Measurements from ENCODE around the gene ZBTB38. TPM values are rescaled to one million over a fixed set of nuclear protein-coding genes. Genes with fewer than 3 reads are reported as not detected.

Gene ZBTB38
- total RNA-seq, 1 donor from 2014 or later = 89.6 TPM

- Histone ChIP-seq H3K36me3 (no peaks in the 10 kb centered on the region), H3K4me3 (no peak overlapping the region), H3K4me1 (peaks cover 32% of the 10 kb centered on the region), H3K9me3 (no peaks in the 10 kb centered on the region), H3K27me3 (ENCODE audit: low read depth) (no peaks in the 10 kb centered on the region), H3K27ac (no peak overlapping the region)
- no peak for ATAC-seq
- TF ChIP-seq, protein P1, sequence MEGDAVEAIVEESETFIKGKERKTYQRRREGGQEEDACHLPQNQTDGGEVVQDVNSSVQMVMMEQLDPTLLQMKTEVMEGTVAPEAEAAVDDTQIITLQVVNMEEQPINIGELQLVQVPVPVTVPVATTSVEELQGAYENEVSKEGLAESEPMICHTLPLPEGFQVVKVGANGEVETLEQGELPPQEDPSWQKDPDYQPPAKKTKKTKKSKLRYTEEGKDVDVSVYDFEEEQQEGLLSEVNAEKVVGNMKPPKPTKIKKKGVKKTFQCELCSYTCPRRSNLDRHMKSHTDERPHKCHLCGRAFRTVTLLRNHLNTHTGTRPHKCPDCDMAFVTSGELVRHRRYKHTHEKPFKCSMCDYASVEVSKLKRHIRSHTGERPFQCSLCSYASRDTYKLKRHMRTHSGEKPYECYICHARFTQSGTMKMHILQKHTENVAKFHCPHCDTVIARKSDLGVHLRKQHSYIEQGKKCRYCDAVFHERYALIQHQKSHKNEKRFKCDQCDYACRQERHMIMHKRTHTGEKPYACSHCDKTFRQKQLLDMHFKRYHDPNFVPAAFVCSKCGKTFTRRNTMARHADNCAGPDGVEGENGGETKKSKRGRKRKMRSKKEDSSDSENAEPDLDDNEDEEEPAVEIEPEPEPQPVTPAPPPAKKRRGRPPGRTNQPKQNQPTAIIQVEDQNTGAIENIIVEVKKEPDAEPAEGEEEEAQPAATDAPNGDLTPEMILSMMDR (IDR thresholded peaks at IDR 0.05) = no peak
- DNase-seq = no peak
- intact Hi-C loops (cut with DNase I) = loop anchor here (10.0 kb wide), 1 partner anchor 62 kb away; no protein-coding TSS in a partner anchor
Observed at GRCh38 chr3:141362736-141363135, 5.6 kb upstream of the ZBTB38 start.

DNA sequence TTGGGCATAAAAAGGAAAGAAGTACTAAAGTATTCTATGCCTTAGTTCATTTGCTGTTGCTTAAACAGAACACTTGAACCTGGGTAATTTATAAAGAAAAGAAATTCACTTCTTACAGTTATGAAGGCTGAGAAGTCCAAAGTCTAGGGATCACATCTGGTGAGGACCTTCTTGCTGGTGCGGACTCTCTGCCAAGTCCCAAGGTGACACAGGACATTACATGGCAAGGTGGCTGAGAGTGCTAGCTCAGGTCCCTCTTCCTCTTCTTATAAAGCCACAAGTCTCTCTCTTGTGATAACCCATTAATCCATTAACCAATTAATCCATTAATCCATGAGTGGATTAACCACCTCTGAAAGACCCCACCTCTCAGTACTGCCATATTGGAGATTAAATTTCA is 3.1 kb upstream of the ZBTB38 start:
- no peak overlapping the region for H3K4me3 ChIP-seq
- peak overlapping the region; percentile 93 for H3K27ac ChIP-seq
- DNase-seq (no peak), ATAC-seq (no peak)
- no peaks in the 10 kb centered on the region for H3K36me3 ChIP-seq
- TF ChIP-seq, protein P1 (IDR thresholded peaks at IDR 0.05) = no peak
- H3K9me3 ChIP-seq = no peaks in the 10 kb centered on the region
- no peaks in the 10 kb centered on the region for H3K27me3 ChIP-seq (ENCODE audit: low read depth)
- intact Hi-C loops (cut with DNase I) = loop anchor here (10.0 kb wide), 1 partner anchor 60 kb away; no protein-coding TSS in a partner anchor
- H3K4me1 ChIP-seq = peaks cover 44% of the 10 kb centered on the region

- peak overlapping the region; percentile 93 for H3K27ac ChIP-seq
- H3K9me3 ChIP-seq = no peaks in the 10 kb centered on the region
- H3K27me3 ChIP-seq (ENCODE audit: low read depth) = no peaks in the 10 kb centered on the region
- ATAC-seq = peak; percentile 39 to 46
- H3K4me1 ChIP-seq = peaks cover 49% of the 10 kb centered on the region
- intact Hi-C loops (cut with DNase I) = loop anchor here (10.0 kb wide), 1 partner anchor 58 kb away; no protein-coding TSS in a partner anchor
- no peak overlapping the region for H3K4me3 ChIP-seq
- DNase-seq = peak; percentile 64
- TF ChIP-seq, protein P1 (IDR thresholded peaks at IDR 0.05) = peak; percentile 6
- H3K36me3 ChIP-seq = no peaks in the 10 kb centered on the region
Observed at GRCh38 chr3:141366285-141367037, 1.8 kb upstream of the ZBTB38 start.

DNA sequence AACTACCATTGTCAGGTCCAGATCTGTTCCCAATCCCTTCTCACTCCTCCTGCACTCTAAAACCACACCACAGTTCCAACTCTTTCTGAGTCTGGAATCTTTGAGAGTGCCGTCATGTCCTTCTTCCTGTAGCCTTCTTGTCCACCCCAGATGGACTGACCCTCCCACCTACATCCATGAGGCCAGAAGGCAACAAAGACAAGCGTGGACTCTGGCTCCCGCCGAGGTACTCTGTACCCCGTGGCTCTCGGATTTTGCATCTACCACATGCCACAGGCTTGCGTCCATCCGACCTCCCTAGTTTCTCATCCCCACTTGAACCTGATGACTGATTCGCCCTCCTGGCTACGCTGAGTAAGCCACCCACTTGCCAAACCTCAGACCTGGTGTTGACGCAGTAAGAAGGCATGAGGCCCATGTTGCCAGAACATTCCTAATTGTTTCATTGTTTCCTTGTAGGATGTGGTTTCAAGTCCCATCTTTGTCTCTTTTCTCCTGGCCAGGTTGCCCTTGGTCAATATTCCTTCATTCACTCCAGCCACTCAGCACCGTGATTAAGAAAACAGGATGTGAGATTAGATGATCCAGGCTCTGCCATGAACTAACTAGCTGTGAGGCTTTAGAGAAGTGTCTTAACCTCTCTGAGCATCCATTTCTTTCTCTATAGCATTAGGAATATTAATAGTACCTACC is 1.1 kb upstream of the ZBTB38 start:
- H3K27me3 ChIP-seq (ENCODE audit: low read depth) = no peaks in the 10 kb centered on the region
- H3K4me1 ChIP-seq = peaks cover 48% of the 10 kb centered on the region
- peak overlapping the region; percentile 93 for H3K27ac ChIP-seq
- peak in 1 of 2 donors; percentile 1 for ATAC-seq
- no peaks in the 10 kb centered on the region for H3K9me3 ChIP-seq
- H3K4me3 ChIP-seq = no peak overlapping the region
- TF ChIP-seq, protein P1 (IDR thresholded peaks at IDR 0.05) = no peak
- intact Hi-C loops (cut with DNase I) = loop anchor here (10.0 kb wide), 1 partner anchor 58 kb away; no protein-coding TSS in a partner anchor
- DNase-seq = no peak
- H3K36me3 ChIP-seq = no peaks in the 10 kb centered on the region

- Histone ChIP-seq H3K27ac (peak overlapping the region; percentile 93), H3K4me3 (peak overlapping the region; percentile 43), H3K27me3 (ENCODE audit: low read depth) (no peaks in the 10 kb centered on the region), H3K4me1 (peaks cover 48% of the 10 kb centered on the region), H3K36me3 (no peaks in the 10 kb centered on the region), H3K9me3 (no peaks in the 10 kb centered on the region)
- DNase-seq (no peak), ATAC-seq (no peak)
- intact Hi-C loops (cut with DNase I) = loop anchor here (10.0 kb wide), 1 partner anchor 56 kb away; no protein-coding TSS in a partner anchor
- TF ChIP-seq, protein P1 (IDR thresholded peaks at IDR 0.05) = no peak
Observed at GRCh38 chr3:141368925-141369794, 856 bp downstream of the ZBTB38 start.
